UCSD-AML1 (cell line): ENCODE measurements around the gene KIF12.

Experiments
- DNase-seq: peaks from one replicate; lab custom pipeline; 2025; ENCODE audit not compliant: unreplicated experiment; lab: John Stamatoyannopoulos, UW

The KIF12 gene

GRCh38 chr9:114107286-114108001 is 8.4 kb upstream of the KIF12 start:
- no peak for DNase-seq

GRCh38 chr9:114105236-114105635 is 6.1 kb upstream of the KIF12 start:
- DNase-seq, result no peak

- DNase-seq, result no peak
These were observed 3.4 kb upstream of the KIF12 start for GRCh38 chr9:114102484-114102883.

GRCh38 chr9:114100536-114100935 is 1.4 kb upstream of the KIF12 start:
- no peak for DNase-seq

GRCh38 chr9:114099669-114100270 is 678 bp upstream of the KIF12 start:
- DNase-seq, result no peak

- no peak for DNase-seq
These were observed 814 bp downstream of the KIF12 start for GRCh38 chr9:114098021-114098935.

- no peak for DNase-seq
These were observed 1.5 kb downstream of the KIF12 start for GRCh38 chr9:114097613-114098020.

- DNase-seq, result no peak
These were observed 2.1 kb downstream of the KIF12 start for GRCh38 chr9:114096866-114097612.

- DNase-seq, result no peak
These were observed 3.0 kb downstream of the KIF12 start for GRCh38 chr9:114096041-114096511.

- no peak for DNase-seq
These were observed 4.1 kb downstream of the KIF12 start for GRCh38 chr9:114094971-114095370.

GRCh38 chr9:114093761-114094505 is 5.2 kb downstream of the KIF12 start:
- no peak for DNase-seq

- no peak for DNase-seq
These were observed 6.0 kb downstream of the KIF12 start for GRCh38 chr9:114093031-114093471.

- DNase-seq, result no peak
These were observed 6.8 kb downstream of the KIF12 start for GRCh38 chr9:114092336-114092735.

GRCh38 chr9:114091711-114092110 is 7.4 kb downstream of the KIF12 start:
- no peak for DNase-seq

- no peak for DNase-seq
These were observed 8.3 kb downstream of the KIF12 start for GRCh38 chr9:114090798-114091197.

- no peak for DNase-seq
These were observed 9.8 kb downstream of the KIF12 start for GRCh38 chr9:114089206-114089840.

GRCh38 chr9:114088571-114089170 is 10.4 kb downstream of the KIF12 start:
- DNase-seq, result no peak

- no peak for DNase-seq
These were observed 11.4 kb downstream of the KIF12 start for GRCh38 chr9:114087721-114088120.

GRCh38 chr9:114086607-114087006 is 12.5 kb downstream of the KIF12 start:
- DNase-seq, result no peak
